Measurements from ENCODE around the gene LRRC23. TPM values are rescaled to one million over a fixed set of nuclear protein-coding genes. Genes with fewer than 3 reads are reported as not detected.
"Not testable (repeated sequence)": the region's sequence is repeated elsewhere in the genome, so short reads cannot be mapped to it uniquely, and the experiment has no call there.

LRRC23 gene
- total RNA-seq, 2 experiments from 2014 or later: 4.6 to 5.3 TPM

DNA sequence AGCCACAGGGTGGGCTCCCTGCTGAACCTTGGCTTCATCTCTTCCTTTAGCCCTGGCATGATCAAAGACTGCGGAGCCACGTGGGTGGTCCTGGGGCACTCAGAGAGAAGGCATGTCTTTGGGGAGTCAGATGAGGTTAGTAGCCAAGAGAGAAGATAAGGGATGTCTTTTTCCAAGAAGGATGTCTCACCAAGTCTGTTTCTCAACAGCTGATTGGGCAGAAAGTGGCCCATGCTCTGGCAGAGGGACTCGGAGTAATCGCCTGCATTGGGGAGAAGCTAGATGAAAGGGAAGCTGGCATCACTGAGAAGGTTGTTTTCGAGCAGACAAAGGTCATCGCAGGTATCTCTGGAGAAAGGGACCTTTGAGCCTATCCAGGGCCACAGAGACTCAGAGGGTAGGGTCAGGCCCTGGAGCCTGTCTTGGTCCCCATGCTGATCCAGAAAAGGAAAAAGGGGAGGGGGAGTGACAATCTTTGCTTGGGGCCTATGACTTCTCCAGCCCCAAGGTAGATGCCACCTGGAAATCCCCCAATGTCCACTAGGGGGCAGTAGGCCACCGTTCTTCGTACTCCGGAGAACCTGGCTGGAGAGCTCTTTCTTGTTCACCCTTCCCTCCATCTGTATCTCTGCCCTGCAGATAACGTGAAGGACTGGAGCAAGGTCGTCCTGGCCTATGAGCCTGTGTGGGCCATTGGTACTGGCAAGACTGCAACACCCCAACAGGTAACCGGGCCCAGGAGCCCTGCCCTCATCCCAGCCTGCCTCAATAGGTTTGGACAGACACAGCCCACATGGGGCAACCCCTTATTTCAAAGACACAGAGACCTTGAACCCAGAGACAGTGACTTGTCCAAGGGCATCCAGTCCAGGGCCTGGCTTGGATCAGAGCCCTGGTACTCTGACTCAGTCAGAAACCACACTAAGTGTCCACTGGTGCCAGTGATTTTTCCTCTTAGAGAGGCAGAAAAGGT lies 35.3 kb upstream of the LRRC23 start:
- DNase-seq (peak; percentile 91), ATAC-seq (no peak)
- intact Hi-C loops (cut with micrococcal nuclease): no loop called here
- peaks cover 71% of the 10 kb centered on the region for H3K36me3 Mint-ChIP-seq (ENCODE audit: low read depth)
- no peaks in the 10 kb centered on the region for H3K9me3 Mint-ChIP-seq
- ChIA-PET POLR2A (interaction anchor here (1.1 to 13.0 kb wide), 10 partner anchors 10 to 95 kb away, joined by 3 to 218 read pairs (median 6); partner anchors contain the start of genes C12orf57, CDCA3, RNU7-1 and USP5), CTCF (interaction anchor here (0.6 to 9.5 kb wide), 34 partner anchors 8 to 243 kb away, joined by 3 to 124 read pairs (median 4); partner anchors contain the start of genes C1RL, CDCA3, COPS7A and ENO2)
- H3K4me3 Mint-ChIP-seq: peak overlapping the region; percentile 91
- H3K27me3 Mint-ChIP-seq: no peaks in the 10 kb centered on the region
- peaks cover 59% of the 10 kb centered on the region for H3K4me1 Mint-ChIP-seq (ENCODE audit: low read depth)
- TF ChIP-seq, protein P1, sequence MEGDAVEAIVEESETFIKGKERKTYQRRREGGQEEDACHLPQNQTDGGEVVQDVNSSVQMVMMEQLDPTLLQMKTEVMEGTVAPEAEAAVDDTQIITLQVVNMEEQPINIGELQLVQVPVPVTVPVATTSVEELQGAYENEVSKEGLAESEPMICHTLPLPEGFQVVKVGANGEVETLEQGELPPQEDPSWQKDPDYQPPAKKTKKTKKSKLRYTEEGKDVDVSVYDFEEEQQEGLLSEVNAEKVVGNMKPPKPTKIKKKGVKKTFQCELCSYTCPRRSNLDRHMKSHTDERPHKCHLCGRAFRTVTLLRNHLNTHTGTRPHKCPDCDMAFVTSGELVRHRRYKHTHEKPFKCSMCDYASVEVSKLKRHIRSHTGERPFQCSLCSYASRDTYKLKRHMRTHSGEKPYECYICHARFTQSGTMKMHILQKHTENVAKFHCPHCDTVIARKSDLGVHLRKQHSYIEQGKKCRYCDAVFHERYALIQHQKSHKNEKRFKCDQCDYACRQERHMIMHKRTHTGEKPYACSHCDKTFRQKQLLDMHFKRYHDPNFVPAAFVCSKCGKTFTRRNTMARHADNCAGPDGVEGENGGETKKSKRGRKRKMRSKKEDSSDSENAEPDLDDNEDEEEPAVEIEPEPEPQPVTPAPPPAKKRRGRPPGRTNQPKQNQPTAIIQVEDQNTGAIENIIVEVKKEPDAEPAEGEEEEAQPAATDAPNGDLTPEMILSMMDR (IDR thresholded peaks at IDR 0.05): peak; percentile 78
- peak overlapping the region; percentile 97 for H3K27ac Mint-ChIP-seq

DNA sequence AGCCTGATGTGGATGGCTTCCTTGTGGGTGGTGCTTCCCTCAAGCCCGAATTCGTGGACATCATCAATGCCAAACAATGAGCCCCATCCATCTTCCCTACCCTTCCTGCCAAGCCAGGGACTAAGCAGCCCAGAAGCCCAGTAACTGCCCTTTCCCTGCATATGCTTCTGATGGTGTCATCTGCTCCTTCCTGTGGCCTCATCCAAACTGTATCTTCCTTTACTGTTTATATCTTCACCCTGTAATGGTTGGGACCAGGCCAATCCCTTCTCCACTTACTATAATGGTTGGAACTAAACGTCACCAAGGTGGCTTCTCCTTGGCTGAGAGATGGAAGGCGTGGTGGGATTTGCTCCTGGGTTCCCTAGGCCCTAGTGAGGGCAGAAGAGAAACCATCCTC lies 34.3 kb upstream of the LRRC23 start:
- peak overlapping the region; percentile 89 for H3K27ac Mint-ChIP-seq
- peak overlapping the region; percentile 91 for H3K4me3 Mint-ChIP-seq
- CTCF ChIA-PET: interaction anchor here (1.0 to 9.5 kb wide), 15 partner anchors 9 to 239 kb away, joined by 3 to 124 read pairs (median 4); partner anchors contain the start of genes C1RL, CDCA3, ENO2 and MLF2
- peaks cover 69% of the 10 kb centered on the region for H3K36me3 Mint-ChIP-seq (ENCODE audit: low read depth)
- peaks cover 63% of the 10 kb centered on the region for H3K4me1 Mint-ChIP-seq (ENCODE audit: low read depth)
- POLR2A ChIA-PET: interaction anchor here (0.5 to 13.0 kb wide), 8 partner anchors 11 to 1215 kb away, joined by 3 to 218 read pairs (median 8); partner anchors contain the start of genes C12orf57, CDCA3, MLF2 and RNU7-1
- intact Hi-C loops (cut with micrococcal nuclease); ATAC-seq; H3K27me3 Mint-ChIP-seq; DNase-seq; H3K9me3 Mint-ChIP-seq: not testable (repeated sequence)

DNA sequence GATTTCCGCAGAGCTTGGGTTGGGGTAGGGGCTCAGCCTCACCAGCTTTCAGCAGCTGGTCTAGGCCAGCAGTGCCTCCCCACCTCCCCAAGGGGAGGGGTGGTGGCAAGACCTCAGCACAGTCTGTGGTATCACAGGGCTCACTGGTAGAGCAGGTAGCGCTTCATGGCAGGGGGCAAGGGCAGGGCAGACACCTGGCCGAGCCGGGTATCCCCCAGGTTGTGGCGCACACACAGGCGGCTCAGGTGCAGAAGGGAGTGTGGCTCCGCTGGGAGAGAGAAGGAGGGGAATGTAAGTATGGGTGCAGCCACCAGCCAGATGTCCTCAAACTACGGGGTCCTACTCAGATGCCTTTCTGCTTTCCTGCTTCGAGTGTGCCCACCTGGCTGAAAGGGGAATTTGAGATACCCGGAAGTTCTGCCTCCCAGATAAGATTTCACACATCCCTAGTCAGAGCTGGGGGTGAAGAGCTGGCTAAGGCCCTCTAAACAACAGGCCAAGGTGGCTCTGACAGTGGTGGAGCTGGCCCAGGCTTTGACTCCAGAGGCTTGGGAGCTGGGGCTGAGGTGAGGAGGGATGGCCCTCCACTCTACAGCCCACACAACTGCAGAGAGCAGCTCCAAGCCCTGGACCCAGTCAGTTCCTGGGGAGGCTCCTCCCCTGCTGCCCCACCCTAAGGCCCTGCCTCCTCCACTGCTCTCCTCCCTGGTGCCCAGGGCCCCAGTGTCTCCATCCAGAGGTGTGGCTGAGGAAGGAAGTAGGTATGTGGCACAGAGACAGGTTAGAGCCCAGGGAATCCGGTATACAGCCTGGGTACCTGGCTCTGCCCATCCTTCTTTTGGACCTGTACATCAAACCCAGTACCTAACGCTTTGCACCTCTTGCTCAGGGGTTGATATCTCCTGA lies 33.3 kb upstream of the LRRC23 start:
- no peaks in the 10 kb centered on the region for H3K27me3 Mint-ChIP-seq
- intact Hi-C loops (cut with micrococcal nuclease): no loop called here
- ChIA-PET POLR2A (interaction anchor here (0.6 to 13.0 kb wide), 20 partner anchors 11 to 118 kb away, joined by 3 to 218 read pairs (median 5); partner anchors contain the start of genes C12orf57, CDCA3, LRRC23 and MLF2), CTCF (interaction anchor here (0.6 to 9.5 kb wide), 20 partner anchors 10 to 241 kb away, joined by 3 to 124 read pairs (median 7); partner anchors contain the start of genes C12orf57, CDCA3, LPAR5 and MLF2)
- peak overlapping the region; percentile 89 for H3K27ac Mint-ChIP-seq
- no peaks in the 10 kb centered on the region for H3K9me3 Mint-ChIP-seq
- peaks cover 67% of the 10 kb centered on the region for H3K36me3 Mint-ChIP-seq (ENCODE audit: low read depth)
- peak; percentile 66 for DNase-seq
- peak overlapping the region; percentile 91 for H3K4me3 Mint-ChIP-seq
- peak; percentile 21 for ATAC-seq
- peaks cover 53% of the 10 kb centered on the region for H3K4me1 Mint-ChIP-seq (ENCODE audit: low read depth)
- TF ChIP-seq, protein P1 (IDR thresholded peaks at IDR 0.05): no peak

DNA sequence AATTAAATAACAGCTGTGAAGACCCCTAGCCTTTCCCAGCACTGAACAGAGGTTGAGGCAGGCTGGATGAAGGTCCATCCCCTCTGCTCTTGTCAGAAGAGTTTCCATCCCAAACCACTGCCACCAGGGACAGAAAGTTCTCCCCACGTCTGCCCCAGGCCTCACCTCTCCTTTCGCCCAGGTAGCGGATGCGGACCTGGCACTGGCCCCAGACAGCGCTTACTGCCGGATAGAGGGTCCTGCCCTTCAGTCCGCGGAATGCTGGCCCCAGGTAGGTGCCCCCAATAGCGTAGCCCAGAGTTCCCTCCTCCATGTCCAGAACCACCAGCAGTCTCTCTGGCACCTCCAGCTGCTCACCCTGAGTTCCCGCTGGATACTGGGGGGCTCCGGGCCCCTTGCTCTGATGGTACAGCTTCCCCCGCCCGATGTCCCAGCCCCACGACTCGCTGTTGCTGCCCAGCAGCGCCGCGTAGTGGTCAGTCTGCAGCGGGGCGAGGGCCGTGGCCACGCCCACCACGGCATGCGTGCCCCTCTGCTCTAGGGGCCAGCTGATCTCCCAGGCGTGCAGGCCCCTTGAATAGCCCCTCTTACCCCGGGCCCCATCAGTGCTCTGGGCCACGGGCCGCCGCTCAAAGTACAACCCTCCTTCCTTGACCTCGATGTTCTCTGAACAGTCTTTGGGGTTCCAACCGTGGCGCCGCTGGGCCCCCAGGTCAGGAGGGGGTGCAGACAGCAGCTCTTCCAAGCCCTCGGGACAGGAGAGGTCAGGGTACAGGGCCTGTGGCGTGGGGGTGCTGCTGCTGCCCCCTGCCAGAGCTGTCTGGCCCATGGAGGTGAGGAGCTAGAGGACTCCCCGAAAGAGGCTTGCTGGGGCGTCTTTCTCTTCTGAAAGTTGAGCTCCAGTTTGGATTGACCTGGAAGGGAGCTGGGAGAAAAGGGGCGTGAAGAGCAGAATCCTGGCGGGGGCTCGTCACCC lies 32.3 kb upstream of the LRRC23 start:
- Mint-ChIP-seq H3K9me3 (no peaks in the 10 kb centered on the region), H3K27me3 (no peaks in the 10 kb centered on the region), H3K4me3 (peak overlapping the region; percentile 91), H3K27ac (peak overlapping the region; percentile 89), H3K4me1 (ENCODE audit: low read depth) (peaks cover 45% of the 10 kb centered on the region), H3K36me3 (ENCODE audit: low read depth) (peaks cover 68% of the 10 kb centered on the region)
- TF ChIP-seq, protein P1 (IDR thresholded peaks at IDR 0.05): peak; percentile 87
- peak; percentile 88 for DNase-seq
- ChIA-PET CTCF (interaction anchor here (0.7 to 9.5 kb wide), 54 partner anchors 7 to 429 kb away, joined by 3 to 124 read pairs (median 4); partner anchors contain the start of genes ATN1, C12orf57, CDCA3 and COPS7A), POLR2A (interaction anchor here (0.5 to 13.0 kb wide), 34 partner anchors 9 to 429 kb away, joined by 3 to 218 read pairs (median 4); partner anchors contain the start of genes C12orf57, C1RL, CDCA3 and COPS7A)
- ATAC-seq: peak; percentile 35
- intact Hi-C loops (cut with micrococcal nuclease): no loop called here

Measured in activated CD8-positive, alpha-beta T cell treated with anti-CD3 and anti-CD28 coated beads for 36 hours (primary cell).